ENCODE data around the gene SLC16A7. TPM values are rescaled to one million over a fixed set of nuclear protein-coding genes. Genes with fewer than 3 reads are reported as not detected.
"Not testable (repeated sequence)": the region's sequence is repeated elsewhere in the genome, so short reads cannot be mapped to it uniquely, and the experiment has no call there.

Gene SLC16A7
- total RNA-seq, 1 donor from 2014 or later = 98.0 TPM

- DNase-seq (ENCODE audit: missing footprints) = no peak
- no peak for ATAC-seq
- intact Hi-C loops (cut with DNase I) = no loop called here
These were observed 114.3 kb downstream of the SLC16A7 start for GRCh38 chr12:59710004-59710628.

- intact Hi-C loops (cut with DNase I) = no loop called here
- ATAC-seq (no peak), DNase-seq (ENCODE audit: missing footprints) (no peak)
These were observed 115.1 kb downstream of the SLC16A7 start for GRCh38 chr12:59710964-59711363.

- ATAC-seq (no peak), DNase-seq (ENCODE audit: missing footprints) (no peak)
- intact Hi-C loops (cut with DNase I) = no loop called here
These were observed 119.6 kb downstream of the SLC16A7 start for GRCh38 chr12:59715434-59715833.

- DNase-seq (ENCODE audit: missing footprints) (no peak), ATAC-seq (no peak)
- intact Hi-C loops (cut with DNase I) = no loop called here
These were observed 120.2 kb downstream of the SLC16A7 start for GRCh38 chr12:59716043-59716442.

GRCh38 chr12:59717436-59717835 is 121.6 kb downstream of the SLC16A7 start:
- intact Hi-C loops (cut with DNase I) = no loop called here
- ATAC-seq = no peak
- DNase-seq (ENCODE audit: missing footprints) = no peak

- DNase-seq (ENCODE audit: missing footprints) = no peak
- ATAC-seq = no peak
- intact Hi-C loops (cut with DNase I) = no loop called here
These were observed 123.9 kb downstream of the SLC16A7 start for GRCh38 chr12:59719701-59720100.

GRCh38 chr12:59723520-59723919 is 127.7 kb downstream of the SLC16A7 start:
- ATAC-seq (no peak), DNase-seq (ENCODE audit: missing footprints) (no peak)
- intact Hi-C loops (cut with DNase I) = no loop called here

GRCh38 chr12:59724011-59724695 is 128.3 kb downstream of the SLC16A7 start:
- intact Hi-C loops (cut with DNase I) = no loop called here
- ATAC-seq (no peak), DNase-seq (ENCODE audit: missing footprints) (no peak)

GRCh38 chr12:59733200-59733599 is 137.4 kb downstream of the SLC16A7 start:
- peak; percentile 63 for DNase-seq (ENCODE audit: missing footprints)
- peak; percentile 17 for ATAC-seq
- intact Hi-C loops (cut with DNase I) = no loop called here

- DNase-seq (ENCODE audit: missing footprints) (no peak), ATAC-seq (peak; percentile 32)
- intact Hi-C loops (cut with DNase I) = no loop called here
These were observed 138.5 kb downstream of the SLC16A7 start for GRCh38 chr12:59734371-59734770.

- intact Hi-C loops (cut with DNase I) = loop anchor here (5.0 kb wide), 1 partner anchor 138 kb away; the partner anchor contains the start of gene SLC16A7
- DNase-seq (ENCODE audit: missing footprints) (no peak), ATAC-seq (no peak)
These were observed 139.4 kb downstream of the SLC16A7 start for GRCh38 chr12:59735231-59735630.

- intact Hi-C loops (cut with DNase I) = loop anchor here (5.0 kb wide), 1 partner anchor 139 kb away; the partner anchor contains the start of gene SLC16A7
- ATAC-seq = no peak
- no peak for DNase-seq (ENCODE audit: missing footprints)
These were observed 140.5 kb downstream of the SLC16A7 start for GRCh38 chr12:59736359-59736758.

GRCh38 chr12:59736786-59737185 is 141.0 kb downstream of the SLC16A7 start:
- DNase-seq (ENCODE audit: missing footprints) (no peak), ATAC-seq (peak; percentile 27)
- intact Hi-C loops (cut with DNase I) = loop anchor here (5.0 kb wide), 1 partner anchor 139 kb away; the partner anchor contains the start of gene SLC16A7

- peak; percentile 29 for ATAC-seq
- DNase-seq (ENCODE audit: missing footprints) = no peak
- intact Hi-C loops (cut with DNase I) = loop anchor here (5.0 kb wide), 1 partner anchor 141 kb away; the partner anchor contains the start of gene SLC16A7
These were observed 142.1 kb downstream of the SLC16A7 start for GRCh38 chr12:59737725-59738463.

GRCh38 chr12:59742841-59743240 is 147.0 kb downstream of the SLC16A7 start:
- ATAC-seq = no peak
- intact Hi-C loops (cut with DNase I) = no loop called here

GRCh38 chr12:59744564-59744963 is 148.7 kb downstream of the SLC16A7 start:
- ATAC-seq (peak; percentile 63), DNase-seq (ENCODE audit: missing footprints) (no peak)
- intact Hi-C loops (cut with DNase I) = no loop called here

More at GRCh38 chr12:59742841-59743240, 147.0 kb downstream of the SLC16A7 start:
- DNase-seq (ENCODE audit: missing footprints) = no peak

- ATAC-seq; intact Hi-C loops (cut with DNase I); DNase-seq (ENCODE audit: missing footprints): not testable (repeated sequence)
These were observed 155.3 kb downstream of the SLC16A7 start for GRCh38 chr12:59751091-59751490.

GRCh38 chr12:59761542-59761941 is 165.7 kb downstream of the SLC16A7 start:
- no peak for DNase-seq (ENCODE audit: missing footprints)
- no peak for ATAC-seq
- intact Hi-C loops (cut with DNase I) = no loop called here

- no peak for ATAC-seq
These were observed 168.0 kb downstream of the SLC16A7 start for GRCh38 chr12:59763835-59764234.

More at GRCh38 chr12:59763835-59764234, 168.0 kb downstream of the SLC16A7 start:
- intact Hi-C loops (cut with DNase I) = no loop called here
- DNase-seq (ENCODE audit: missing footprints) = no peak

Data from Right ventricle myocardium inferior (tissue), 1 donor.